Muscle layer of duodenum (tissue), 2 donors: ENCODE results near the gene RNF175.

Experiments
- H3K27ac ChIP-seq: one replicate; pipeline ENCODE4 v1.7.0; 2013; ENCODE audit warnings: mild to moderate bottlenecking, low read length
- H3K27me3 ChIP-seq: one replicate; pipeline ENCODE4 v1.7.0; 2013; ENCODE audit warnings: low read depth, mild to moderate bottlenecking, control low read depth, low read length
- H3K36me3 ChIP-seq, 2 donors: one replicate each; pipeline ENCODE4 v1.7.0; 2013; ENCODE audit warnings: low read length in 2 of 2, control low read depth in 1 of 2, mild to moderate bottlenecking in 1 of 2; ENCODE audit not compliant: insufficient read depth in 2 of 2, control insufficient read depth in 1 of 2
- H3K4me1 ChIP-seq, 2 donors: one replicate each; pipeline ENCODE4 v1.7.0; 2013; ENCODE audit warnings: low read length in 2 of 2, mild to moderate bottlenecking in 2 of 2, control low read depth in 1 of 2, moderate library complexity in 1 of 2; ENCODE audit not compliant: insufficient read depth in 2 of 2, control insufficient read depth in 1 of 2
- H3K4me3 ChIP-seq, 2 donors: one replicate each; pipeline ENCODE4 v1.7.0; 2013; ENCODE audit warnings: low read length in 2 of 2, low read depth in 1 of 2, mild to moderate bottlenecking in 1 of 2
- H3K9me3 ChIP-seq, 2 donors: one replicate each; pipeline ENCODE4 v1.7.0; 2013; ENCODE audit warnings: low read length in 2 of 2, control low read depth in 1 of 2, mild to moderate bottlenecking in 1 of 2; ENCODE audit not compliant: control insufficient read depth in 1 of 2
- donor health status: healthy.

Gene RNF175

DNA sequence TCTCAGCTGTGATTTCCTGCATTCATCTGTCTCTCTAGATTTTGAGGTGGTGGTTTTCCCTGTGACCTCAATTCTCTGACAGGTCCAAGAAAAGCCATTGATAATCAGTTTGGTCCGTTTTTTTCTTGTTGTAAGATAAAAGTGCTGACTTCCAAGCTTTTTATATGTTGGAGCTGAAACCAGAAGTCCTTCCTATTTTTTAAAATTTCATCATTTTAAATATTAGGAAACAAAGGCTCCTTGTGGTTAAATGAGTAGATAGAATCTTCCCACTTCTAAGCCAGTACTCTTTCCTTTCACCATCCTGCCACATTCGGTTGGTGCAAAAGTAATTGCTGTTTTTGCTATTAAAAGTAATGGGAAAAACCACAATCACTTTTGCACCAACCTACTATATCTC is 18.3 kb downstream of the RNF175 start:
- no peaks in the 10 kb centered on the region for H3K4me1 ChIP-seq
- no peaks in the 10 kb centered on the region for H3K27me3 ChIP-seq
- no peak overlapping the region for H3K4me3 ChIP-seq
- no peaks in the 10 kb centered on the region for H3K9me3 ChIP-seq
- H3K36me3 ChIP-seq: no peaks in the 10 kb centered on the region
- H3K27ac ChIP-seq: no peak overlapping the region

DNA sequence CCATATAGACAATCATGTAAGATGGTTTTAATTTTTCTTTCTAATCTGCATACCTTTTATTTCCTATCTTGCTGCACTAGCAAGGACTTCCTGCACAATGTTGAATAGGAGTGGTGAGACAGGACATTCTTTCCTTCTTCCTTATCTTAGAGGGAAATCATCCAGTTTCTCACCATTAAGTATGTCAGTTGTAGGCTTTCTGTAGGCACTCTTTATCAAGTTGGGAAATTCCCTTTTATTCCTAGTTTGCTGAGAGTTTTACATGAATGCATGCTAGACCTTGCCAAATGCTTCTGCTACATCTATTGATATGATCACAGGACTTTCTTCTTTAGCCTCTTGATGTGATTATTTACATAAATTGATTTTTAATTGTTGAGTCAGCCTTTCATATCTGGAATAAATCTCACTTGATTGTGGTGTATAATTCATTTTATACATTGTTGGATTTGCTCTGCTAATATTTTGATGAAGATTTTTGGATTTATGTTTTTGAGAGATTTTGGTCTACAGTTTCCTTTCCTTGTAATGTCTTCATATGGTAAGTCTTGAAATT is 23.8 kb downstream of the RNF175 start:
- Histone ChIP-seq H3K27ac (no peak overlapping the region), H3K4me3 (no peak overlapping the region), H3K36me3 (no peaks in the 10 kb centered on the region), H3K27me3 (no peaks in the 10 kb centered on the region), H3K9me3 (no peaks in the 10 kb centered on the region), H3K4me1 (no peaks in the 10 kb centered on the region)

GRCh38 chr4:153733751-153734448 is 25.9 kb downstream of the RNF175 start:
- no peaks in the 10 kb centered on the region for H3K36me3 ChIP-seq
- no peaks in the 10 kb centered on the region for H3K9me3 ChIP-seq
- H3K4me1 ChIP-seq: no peaks in the 10 kb centered on the region
- H3K27me3 ChIP-seq: no peaks in the 10 kb centered on the region
- no peak overlapping the region for H3K4me3 ChIP-seq
- H3K27ac ChIP-seq: no peak overlapping the region

- Histone ChIP-seq H3K27me3 (no peaks in the 10 kb centered on the region), H3K36me3 (no peaks in the 10 kb centered on the region), H3K4me1 (no peaks in the 10 kb centered on the region), H3K9me3 (no peaks in the 10 kb centered on the region), H3K4me3 (no peak overlapping the region), H3K27ac (no peak overlapping the region)
These were observed 28.6 kb downstream of the RNF175 start for GRCh38 chr4:153731239-153731638.

DNA sequence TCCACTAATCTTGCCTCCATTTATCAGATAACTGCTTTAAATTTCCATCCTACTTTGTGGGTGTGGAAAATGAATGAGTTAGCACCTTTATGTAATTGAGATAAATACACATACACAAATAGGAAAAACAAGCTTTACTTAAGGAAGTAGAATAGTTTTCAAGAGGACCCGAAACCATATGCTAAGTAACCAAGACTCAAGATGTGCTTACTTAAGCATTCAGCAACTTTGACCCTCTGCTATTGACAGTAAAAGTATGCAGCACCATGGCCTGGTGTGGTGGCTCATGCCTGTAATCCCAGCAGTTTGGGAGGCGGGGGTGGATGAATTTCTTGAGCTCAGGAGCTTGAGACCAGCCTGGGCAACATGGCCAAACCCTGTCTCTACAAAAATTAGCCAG is 29.9 kb downstream of the RNF175 start:
- Histone ChIP-seq H3K27me3 (no peaks in the 10 kb centered on the region), H3K4me1 (no peaks in the 10 kb centered on the region), H3K4me3 (no peak overlapping the region), H3K9me3 (no peaks in the 10 kb centered on the region), H3K36me3 (no peaks in the 10 kb centered on the region), H3K27ac (no peak overlapping the region)

- Histone ChIP-seq H3K9me3 (no peaks in the 10 kb centered on the region), H3K4me1 (no peaks in the 10 kb centered on the region), H3K36me3 (no peaks in the 10 kb centered on the region), H3K27ac (no peak overlapping the region), H3K4me3 (no peak overlapping the region), H3K27me3 (no peaks in the 10 kb centered on the region)
These were observed 31.2 kb downstream of the RNF175 start for GRCh38 chr4:153728660-153729059.

GRCh38 chr4:153728151-153728550 is 31.7 kb downstream of the RNF175 start:
- H3K27ac ChIP-seq: no peak overlapping the region

GRCh38 chr4:153725831-153726154 is 34.0 kb downstream of the RNF175 start:
- H3K36me3 ChIP-seq: no peaks in the 10 kb centered on the region
- H3K27me3 ChIP-seq: no peaks in the 10 kb centered on the region
- no peak overlapping the region for H3K4me3 ChIP-seq

More at GRCh38 chr4:153728151-153728550, 31.7 kb downstream of the RNF175 start:
- no peak overlapping the region for H3K4me3 ChIP-seq
- no peaks in the 10 kb centered on the region for H3K9me3 ChIP-seq
- no peaks in the 10 kb centered on the region for H3K27me3 ChIP-seq
- no peaks in the 10 kb centered on the region for H3K36me3 ChIP-seq
- H3K4me1 ChIP-seq: no peaks in the 10 kb centered on the region

GRCh38 chr4:153725136-153725830 is 34.5 kb downstream of the RNF175 start:
- H3K27me3 ChIP-seq: no peaks in the 10 kb centered on the region
- no peaks in the 10 kb centered on the region for H3K36me3 ChIP-seq
- no peak overlapping the region for H3K27ac ChIP-seq
- H3K4me3 ChIP-seq: no peak overlapping the region
- no peaks in the 10 kb centered on the region for H3K4me1 ChIP-seq
- no peaks in the 10 kb centered on the region for H3K9me3 ChIP-seq

More at GRCh38 chr4:153725831-153726154, 34.0 kb downstream of the RNF175 start:
- Histone ChIP-seq H3K9me3 (no peaks in the 10 kb centered on the region), H3K4me1 (no peaks in the 10 kb centered on the region), H3K27ac (no peak overlapping the region)

DNA sequence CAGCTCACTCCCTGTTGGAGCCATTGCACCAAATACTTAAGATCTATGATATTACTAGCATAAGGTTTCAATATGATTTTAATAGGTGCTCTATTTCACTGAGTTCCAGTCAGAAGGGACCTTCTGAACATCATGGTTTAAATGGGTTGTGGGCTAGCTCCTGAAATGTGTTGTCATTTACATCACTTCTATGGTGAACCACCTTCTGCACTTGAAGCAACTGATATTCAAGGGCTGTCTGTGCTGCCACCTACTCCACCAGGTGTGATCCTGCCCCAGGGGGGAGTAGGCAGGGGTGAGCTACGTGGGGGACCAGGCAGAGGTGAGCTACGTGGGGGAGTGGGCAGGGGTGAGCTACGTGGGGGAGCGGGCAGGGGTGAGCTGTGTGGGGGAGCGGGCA is 35.2 kb downstream of the RNF175 start:
- H3K4me3 ChIP-seq: no peak overlapping the region
- H3K27ac ChIP-seq: no peak overlapping the region
- no peaks in the 10 kb centered on the region for H3K9me3 ChIP-seq
- H3K27me3 ChIP-seq: no peaks in the 10 kb centered on the region
- no peaks in the 10 kb centered on the region for H3K4me1 ChIP-seq
- no peaks in the 10 kb centered on the region for H3K36me3 ChIP-seq

DNA sequence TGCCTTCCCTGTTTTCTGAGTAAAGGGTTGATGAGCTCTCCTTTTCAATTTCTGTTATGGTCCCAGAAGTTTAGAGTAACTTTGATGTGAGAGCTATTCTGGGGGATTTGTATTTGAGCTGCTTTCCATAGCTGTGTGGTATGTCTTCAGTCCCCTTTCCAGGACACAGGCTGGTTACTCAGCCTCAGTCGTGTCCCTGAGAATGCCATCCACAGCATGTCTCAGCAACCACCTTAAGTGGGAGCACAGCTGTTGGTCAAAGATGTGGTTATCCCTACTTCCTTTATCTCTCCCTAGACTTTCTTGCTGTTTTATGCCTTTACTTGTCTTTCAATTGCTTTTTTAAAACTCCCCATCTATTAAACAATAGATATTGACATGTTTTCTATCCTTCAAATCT is 37.8 kb downstream of the RNF175 start:
- no peaks in the 10 kb centered on the region for H3K9me3 ChIP-seq
- no peaks in the 10 kb centered on the region for H3K4me1 ChIP-seq
- no peaks in the 10 kb centered on the region for H3K36me3 ChIP-seq
- H3K27ac ChIP-seq: no peak overlapping the region
- H3K4me3 ChIP-seq: no peak overlapping the region
- no peaks in the 10 kb centered on the region for H3K27me3 ChIP-seq
